ENCODE measurements around the gene UBTD2.

UBTD2 gene

GRCh38 chr5:172252501-172252900 lies 31.1 kb downstream of the UBTD2 start:
- no peak overlapping the region for H3K4me3 ChIP-seq (ENCODE audit: control insufficient read depth, low read depth, low read length)
- no peak for DNase-seq (ENCODE audit: low read depth)
- TF ChIP-seq CTCF (IDR thresholded peaks at IDR 0.05; ENCODE audit: control insufficient read depth, insufficient read depth, low read depth, low read length, missing control alignments): no peak

- no peak for TF ChIP-seq CTCF (IDR thresholded peaks at IDR 0.05; ENCODE audit: control insufficient read depth, insufficient read depth, low read depth, low read length, missing control alignments)
- no peak overlapping the region for H3K4me3 ChIP-seq (ENCODE audit: control insufficient read depth, low read depth, low read length)
- DNase-seq (ENCODE audit: low read depth): no peak
These were observed 32.1 kb downstream of the UBTD2 start for GRCh38 chr5:172251419-172251818.

GRCh38 chr5:172248637-172249036 lies 34.9 kb downstream of the UBTD2 start:
- no peak for TF ChIP-seq CTCF (IDR thresholded peaks at IDR 0.05; ENCODE audit: control insufficient read depth, insufficient read depth, low read depth, low read length, missing control alignments)
- no peak for DNase-seq (ENCODE audit: low read depth)

GRCh38 chr5:172245703-172246125 lies 37.9 kb downstream of the UBTD2 start:
- H3K4me3 ChIP-seq (ENCODE audit: control insufficient read depth, low read depth, low read length): no peak overlapping the region
- no peak for TF ChIP-seq CTCF (IDR thresholded peaks at IDR 0.05; ENCODE audit: control insufficient read depth, insufficient read depth, low read depth, low read length, missing control alignments)
- DNase-seq (ENCODE audit: low read depth): no peak

More at GRCh38 chr5:172248637-172249036, 34.9 kb downstream of the UBTD2 start:
- no peak overlapping the region for H3K4me3 ChIP-seq (ENCODE audit: control insufficient read depth, low read depth, low read length)

GRCh38 chr5:172245046-172245445 lies 38.5 kb downstream of the UBTD2 start:
- H3K4me3 ChIP-seq (ENCODE audit: control insufficient read depth, low read depth, low read length): no peak overlapping the region
- no peak for TF ChIP-seq CTCF (IDR thresholded peaks at IDR 0.05; ENCODE audit: control insufficient read depth, insufficient read depth, low read depth, low read length, missing control alignments)
- no peak for DNase-seq (ENCODE audit: low read depth)

GRCh38 chr5:172243302-172243701 lies 40.3 kb downstream of the UBTD2 start:
- no peak for DNase-seq (ENCODE audit: low read depth)
- H3K4me3 ChIP-seq (ENCODE audit: control insufficient read depth, low read depth, low read length): no peak overlapping the region
- no peak for TF ChIP-seq CTCF (IDR thresholded peaks at IDR 0.05; ENCODE audit: control insufficient read depth, insufficient read depth, low read depth, low read length, missing control alignments)

- H3K4me3 ChIP-seq (ENCODE audit: control insufficient read depth, low read depth, low read length): no peak overlapping the region
- no peak for TF ChIP-seq CTCF (IDR thresholded peaks at IDR 0.05; ENCODE audit: control insufficient read depth, insufficient read depth, low read depth, low read length, missing control alignments)
- no peak for DNase-seq (ENCODE audit: low read depth)
These were observed 45.2 kb downstream of the UBTD2 start for GRCh38 chr5:172238334-172238733.
